ENCODE results near the gene IFNA16.
"Not testable (repeated sequence)": the region's sequence is repeated elsewhere in the genome, so short reads cannot be mapped to it uniquely, and the experiment has no call there.

The IFNA16 gene

GRCh38 chr9:21194867-21195776 lies 22.0 kb downstream of the IFNA16 start:
- H3K9ac ChIP-seq (ENCODE audit: low read depth, low read length, poor library complexity, severe bottlenecking): peak overlapping the region; percentile 28
- not testable (repeated sequence) for H3K36me3 ChIP-seq (ENCODE audit: insufficient read depth, low read length); H3K27me3 ChIP-seq (ENCODE audit: insufficient read depth, low read length, poor library complexity, severe bottlenecking); H3F3A ChIP-seq (ENCODE audit: low read depth); H4K20me1 ChIP-seq (ENCODE audit: insufficient read depth, low read length, poor library complexity, severe bottlenecking); H3K9me2 ChIP-seq (replicated peaks; ENCODE audit: low read depth, low read length); H3K4me1 ChIP-seq (ENCODE audit: insufficient read depth, low read length, poor library complexity, severe bottlenecking); H3K79me2 ChIP-seq (ENCODE audit: insufficient read depth, low read length); H3K9me3 ChIP-seq (ENCODE audit: insufficient read depth, low read depth, low read length)
- H3K4me2 ChIP-seq (ENCODE audit: low read depth, low read length, poor library complexity, severe bottlenecking): peak overlapping the region; percentile 60
- H3K4me3 ChIP-seq (ENCODE audit: low read length, poor library complexity, severe bottlenecking): peak overlapping the region; percentile 67
- H2AFZ ChIP-seq (ENCODE audit: low read length): peak overlapping the region; percentile 81
- peak; percentile 65 for TF ChIP-seq CTCF (conservative IDR thresholded peaks at IDR 0.05; ENCODE audit: low read length)

GRCh38 chr9:21187487-21187886 lies 29.6 kb downstream of the IFNA16 start, which contains the start of gene IFNA4:
TSS of gene IFNA4 (minus strand) at chr9:21187587. CDS start at chr9:21187531, 56 bp downstream.
- not testable (repeated sequence) for H3K79me2 ChIP-seq (ENCODE audit: insufficient read depth, low read length); H3K9ac ChIP-seq (ENCODE audit: low read depth, low read length, poor library complexity, severe bottlenecking); H3K4me1 ChIP-seq (ENCODE audit: insufficient read depth, low read length, poor library complexity, severe bottlenecking); H3K9me3 ChIP-seq (ENCODE audit: insufficient read depth, low read depth, low read length); H3K27me3 ChIP-seq (ENCODE audit: insufficient read depth, low read length, poor library complexity, severe bottlenecking); H3F3A ChIP-seq (ENCODE audit: low read depth); H3K4me3 ChIP-seq (ENCODE audit: low read length, poor library complexity, severe bottlenecking); H2AFZ ChIP-seq (ENCODE audit: low read length); H4K20me1 ChIP-seq (ENCODE audit: insufficient read depth, low read length, poor library complexity, severe bottlenecking); H3K9me2 ChIP-seq (replicated peaks; ENCODE audit: low read depth, low read length); H3K4me2 ChIP-seq (ENCODE audit: low read depth, low read length, poor library complexity, severe bottlenecking); H3K36me3 ChIP-seq (ENCODE audit: insufficient read depth, low read length)

- H3K4me2 ChIP-seq (ENCODE audit: low read depth, low read length, poor library complexity, severe bottlenecking); H3K9ac ChIP-seq (ENCODE audit: low read depth, low read length, poor library complexity, severe bottlenecking); H3K4me1 ChIP-seq (ENCODE audit: insufficient read depth, low read length, poor library complexity, severe bottlenecking); H4K20me1 ChIP-seq (ENCODE audit: insufficient read depth, low read length, poor library complexity, severe bottlenecking); H3F3A ChIP-seq (ENCODE audit: low read depth); H3K79me2 ChIP-seq (ENCODE audit: insufficient read depth, low read length); H3K36me3 ChIP-seq (ENCODE audit: insufficient read depth, low read length); H3K9me3 ChIP-seq (ENCODE audit: insufficient read depth, low read depth, low read length); H3K27me3 ChIP-seq (ENCODE audit: insufficient read depth, low read length, poor library complexity, severe bottlenecking); H3K9me2 ChIP-seq (replicated peaks; ENCODE audit: low read depth, low read length); H3K4me3 ChIP-seq (ENCODE audit: low read length, poor library complexity, severe bottlenecking): not testable (repeated sequence)
- H2AFZ ChIP-seq (ENCODE audit: low read length): peak overlapping the region; percentile 72
- peak; percentile 76 for TF ChIP-seq CTCF (conservative IDR thresholded peaks at IDR 0.05; ENCODE audit: low read length)
Observed at GRCh38 chr9:21182810-21183736, 34.0 kb downstream of the IFNA16 start.
